HepG2 (cell line): ENCODE measurements around the gene MNT. TPM values are rescaled to one million over a fixed set of nuclear protein-coding genes. Genes with fewer than 3 reads are reported as not detected.
A peak's percentile ranks its signal among the peaks of the same experiment; 100 is the strongest.

Source experiments
- AGO2 ChIP-seq: fragments of 200-400 bp; formaldehyde crosslinking; optimal IDR thresholded peaks from 2 replicates; pipeline ENCODE3; 2017; ENCODE audit warnings: mild to moderate bottlenecking, low read depth, low read length, moderate library complexity
- ARID4A ChIP-seq: sonication (generic); formaldehyde crosslinking; IDR thresholded peaks from 2 replicates; pipeline ENCODE4 v1.5.0; 2020; ENCODE audit warnings: mild to moderate bottlenecking, missing genetic modification reagents, borderline replicate concordance
- DRAP1 ChIP-seq: IDR thresholded peaks from 2 replicates; pipeline ENCODE4 v1.6.1; 2016; ENCODE audit warnings: missing genetic modification reagents, missing compliant biosample characterization
- FOXA3 ChIP-seq: IDR thresholded peaks from 2 replicates; pipeline ENCODE4 v1.6.1; 2016; ENCODE audit warnings: missing genetic modification reagents, missing compliant biosample characterization
- HOXA9 ChIP-seq: sonication (generic); formaldehyde crosslinking; IDR thresholded peaks from 2 replicates; pipeline ENCODE4 v1.8.1; 2022; ENCODE audit warnings: missing genetic modification reagents, mild to moderate bottlenecking, moderate library complexity, borderline replicate concordance
- KLF15 ChIP-seq: sonication (generic); formaldehyde crosslinking; IDR thresholded peaks from 2 replicates; pipeline ENCODE4 v1.8.1; 2023; ENCODE audit warnings: borderline replicate concordance, mild to moderate bottlenecking, inconsistent platforms, missing genetic modification reagents, mixed read lengths
- RAD51 ChIP-seq: fragments of 450-650 bp; IDR thresholded peaks from 2 replicates; pipeline ENCODE4 v1.6.1; 2016; ENCODE audit warnings: borderline replicate concordance
- RERE ChIP-seq: IDR thresholded peaks from 2 replicates; pipeline ENCODE4 v1.6.1; 2016; ENCODE audit warnings: low read depth, missing genetic modification reagents, missing compliant biosample characterization
- REST ChIP-seq, 2 experiments: IDR thresholded peaks; 2 replicates each; pipeline ENCODE4 v1.6.1; 2011 to 2012; ENCODE audit warnings: low read length in 2 of 2, borderline replicate concordance in 1 of 2, low read depth in 1 of 2, mild to moderate bottlenecking in 1 of 2, moderate library complexity in 1 of 2
- ZNF543 ChIP-seq: sonication (generic); formaldehyde crosslinking; IDR thresholded peaks from 2 replicates; pipeline ENCODE4 v1.4.0; 2020; ENCODE audit warnings: mild to moderate bottlenecking, missing genetic modification reagents
- polyA plus RNA-seq, 8 experiments: library from polyadenylated mRNA; depleted of rRNA in 3 of 8; stranded (reverse) in 7 of 8; unstranded in 1 of 8; fragments of >200 nt; fragmentation: Illumina TruSeq in 4 of 8; extraction: Trizol in 4 of 8; gene quantifications; 2 replicates each; pipeline versions ENCODE4 v1.2.1 to v1.2.3, GENCODE V29; 2011 to 2016; ENCODE audit warnings: low read depth in 4 of 8, missing spikeins in 1 of 8, mixed read lengths in 1 of 8; ENCODE audit not compliant: insufficient read depth in 1 of 8
- total RNA-seq, 5 experiments: library from RNA; depleted of rRNA; stranded (reverse); fragments of >200 nt; fragmentation: Illumina TruSeq; extraction: Trizol; gene quantifications; 2 replicates each; pipeline ENCODE4 v1.2.3, GENCODE V29; 2016; ENCODE audit warnings: low read depth in 1 of 5
- TF ChIP-seq, protein P1 (sequence below): sonication (generic); formaldehyde crosslinking; IDR thresholded peaks from 2 replicates; pipeline ENCODE4 v1.8.0; 2022; ENCODE audit warnings: mild to moderate bottlenecking, missing genetic modification reagents; ENCODE audit not compliant: insufficient replicate concordance

The MNT gene
- total and polyA plus RNA-seq, 2 of the 13 experiments (the other 11 are each of a cell fraction or from before 2014, with no cell fraction given) = 2.1 to 3.5 TPM

- no peak for TF ChIP-seq RAD51
- TF ChIP-seq, protein P1, sequence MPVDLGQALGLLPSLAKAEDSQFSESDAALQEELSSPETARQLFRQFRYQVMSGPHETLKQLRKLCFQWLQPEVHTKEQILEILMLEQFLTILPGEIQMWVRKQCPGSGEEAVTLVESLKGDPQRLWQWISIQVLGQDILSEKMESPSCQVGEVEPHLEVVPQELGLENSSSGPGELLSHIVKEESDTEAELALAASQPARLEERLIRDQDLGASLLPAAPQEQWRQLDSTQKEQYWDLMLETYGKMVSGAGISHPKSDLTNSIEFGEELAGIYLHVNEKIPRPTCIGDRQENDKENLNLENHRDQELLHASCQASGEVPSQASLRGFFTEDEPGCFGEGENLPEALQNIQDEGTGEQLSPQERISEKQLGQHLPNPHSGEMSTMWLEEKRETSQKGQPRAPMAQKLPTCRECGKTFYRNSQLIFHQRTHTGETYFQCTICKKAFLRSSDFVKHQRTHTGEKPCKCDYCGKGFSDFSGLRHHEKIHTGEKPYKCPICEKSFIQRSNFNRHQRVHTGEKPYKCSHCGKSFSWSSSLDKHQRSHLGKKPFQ (CRISPR knock-in tag) = peak; percentile 78
- TF ChIP-seq ARID4A (CRISPR knock-in tag) = peak; percentile 97
- no peak for TF ChIP-seq KLF15
- no peak for TF ChIP-seq HOXA9
- TF ChIP-seq FOXA3 = 0 out of 2 replicates have a peak, but pooled peaks have one; percentile 44
- TF ChIP-seq AGO2 = peak; percentile 82
- TF ChIP-seq REST (IDR thresholded peaks at IDR 0.05; ENCODE audit: borderline replicate concordance in 1 of 2, low read depth in 1 of 2, low read length in 2 of 2) = no peak; a peak in 1 of 4 replicates
- TF ChIP-seq ZNF543 (CRISPR knock-in tag) = no peak
- no peak for TF ChIP-seq RERE
- TF ChIP-seq DRAP1 (CRISPR knock-in tag) = 0 out of 2 replicates have a peak, but pooled peaks have one; percentile 26
These were observed 764 bp upstream of the MNT start (continued) for GRCh38 chr17:2401426-2402221.
